ENCODE results near the gene AK8.

Gene AK8

DNA sequence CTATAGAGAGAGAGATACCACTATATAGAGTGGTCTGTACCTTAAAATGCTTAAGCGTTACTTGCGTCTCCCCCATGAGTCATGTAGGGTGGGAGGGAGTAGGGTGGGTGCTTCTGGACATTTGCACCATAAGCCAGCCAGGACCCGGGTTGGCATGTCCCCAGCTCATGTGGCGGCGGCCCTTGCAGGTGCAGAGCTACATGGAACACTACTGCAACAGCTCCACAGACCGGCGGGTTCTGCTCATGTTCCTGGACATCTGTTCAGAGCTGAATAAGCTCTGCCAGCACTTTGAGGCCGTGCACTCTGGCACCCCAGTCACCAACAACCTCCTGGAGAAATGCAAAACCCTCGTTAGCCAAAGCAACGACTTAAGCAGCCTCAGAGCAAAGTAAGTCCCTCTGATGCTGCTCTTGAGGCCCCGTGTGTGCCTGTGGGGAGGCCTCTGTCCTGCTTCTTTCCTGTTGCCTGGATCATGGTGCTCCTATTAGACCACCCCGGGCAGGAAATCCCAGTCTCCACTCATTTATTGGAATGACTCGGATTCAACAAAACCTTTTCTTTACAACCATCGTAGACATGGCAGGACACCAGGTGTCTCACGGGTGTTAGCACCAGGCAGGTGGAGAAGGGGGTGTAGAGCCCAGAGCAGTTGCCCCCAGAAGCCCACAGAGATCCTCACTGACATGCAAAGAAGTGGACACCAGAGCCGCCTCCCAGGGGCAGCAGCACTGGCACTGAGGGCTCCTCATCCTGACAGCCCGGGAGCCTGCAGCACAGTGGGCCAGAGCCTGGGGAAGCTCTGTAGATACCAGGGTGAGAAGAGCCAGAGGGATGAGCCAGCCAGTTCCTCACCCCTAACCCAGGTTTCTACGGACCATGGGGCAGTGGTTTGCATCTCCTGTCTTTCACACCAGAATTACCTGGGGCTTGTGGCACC is 9.4 kb upstream of the AK8 start:
- DNase-seq (ENCODE audit: low read depth) = no peak

DNA sequence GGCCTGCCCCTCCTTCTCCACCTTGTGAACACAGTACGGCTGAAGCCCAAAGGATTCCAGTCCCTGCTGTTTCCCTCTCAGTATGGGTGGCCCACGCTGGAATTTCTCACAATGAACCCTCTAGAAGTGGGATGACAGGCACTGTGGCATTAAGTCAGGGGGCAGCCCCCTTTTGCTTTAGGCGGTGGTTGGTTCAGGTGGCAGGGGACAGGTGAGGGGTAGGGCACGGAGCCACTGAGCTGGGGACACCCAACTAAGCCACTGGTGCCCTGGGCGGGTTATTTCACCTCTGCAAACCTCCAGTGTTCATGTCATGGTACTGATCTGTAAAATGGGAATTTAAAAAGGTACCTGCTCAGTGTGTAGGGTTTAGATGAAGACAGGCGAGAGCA is 8.2 kb upstream of the AK8 start:
- no peak for DNase-seq (ENCODE audit: low read depth)

DNA sequence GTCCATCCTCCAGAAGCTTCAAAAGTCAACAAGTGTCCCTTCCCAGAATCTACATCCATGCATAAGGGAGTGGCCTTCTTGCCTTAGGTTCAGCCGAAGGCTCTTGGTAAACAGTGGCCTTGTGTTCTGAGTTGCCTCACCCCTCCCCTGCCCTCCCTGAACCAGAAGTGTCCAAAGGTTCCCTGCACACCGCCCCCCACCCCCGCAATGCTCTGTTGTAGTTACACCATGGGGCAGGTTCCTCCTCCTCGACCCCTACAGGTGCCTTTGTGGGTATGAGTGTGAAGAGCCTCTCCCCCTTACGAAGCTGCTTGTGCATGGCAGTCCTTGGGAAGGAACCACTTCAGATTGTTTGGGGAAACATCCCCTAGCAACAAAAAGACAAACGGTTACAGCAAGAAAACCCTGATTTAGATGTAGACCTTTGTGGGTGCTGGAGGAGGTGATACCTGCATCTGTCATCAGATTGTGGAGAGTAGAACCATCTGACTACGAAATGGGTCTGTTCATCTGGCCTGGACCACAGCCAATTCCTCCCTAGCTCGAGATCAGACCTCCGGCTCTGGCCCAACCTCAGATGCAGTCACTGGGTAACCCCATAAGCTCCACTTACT is 7.7 kb upstream of the AK8 start:
- DNase-seq (ENCODE audit: low read depth) = no peak

DNA sequence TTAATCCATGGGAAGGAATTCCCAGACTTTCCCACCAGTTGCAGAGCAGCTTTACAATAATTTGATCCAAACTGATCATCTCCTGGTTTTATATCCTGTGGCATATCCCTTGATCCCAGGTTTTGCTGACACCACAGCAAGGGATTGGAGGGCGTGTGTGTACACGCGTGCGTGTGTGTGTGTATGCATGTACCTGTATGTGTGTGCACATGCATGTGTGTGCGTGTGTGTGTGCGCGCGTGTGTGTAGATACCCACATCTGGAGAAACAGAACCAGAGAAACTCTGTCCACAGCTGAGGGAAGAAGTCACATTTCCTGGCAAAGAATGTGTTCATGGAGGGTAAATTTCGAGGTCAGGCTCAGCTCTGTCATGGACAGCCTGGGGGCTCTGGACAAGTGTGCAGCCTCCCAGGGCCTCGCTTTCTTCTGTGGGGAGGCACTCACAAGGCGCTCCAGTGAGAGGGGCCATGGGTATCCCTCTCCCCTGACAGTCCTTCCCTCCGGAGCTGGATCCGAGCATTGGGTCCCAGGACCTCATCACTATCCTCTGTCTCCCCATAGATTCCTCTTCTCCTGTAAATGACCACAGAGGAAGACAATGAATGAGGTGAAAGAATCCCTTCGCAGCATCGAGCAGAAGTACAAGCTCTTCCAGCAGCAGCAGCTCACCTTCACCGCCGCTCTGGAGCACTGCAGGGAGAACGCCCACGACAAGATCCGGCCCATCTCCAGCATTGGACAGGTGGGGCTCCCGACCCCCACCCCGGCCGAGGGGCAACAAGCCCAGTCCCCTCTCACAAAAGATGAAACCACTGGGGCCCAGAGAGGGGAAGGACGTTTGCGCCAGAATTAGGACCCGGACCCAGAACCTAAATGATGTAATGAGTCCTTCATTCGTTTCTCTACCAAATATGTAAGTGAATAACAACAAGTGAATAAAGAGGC is 5.5 kb upstream of the AK8 start:
- DNase-seq (ENCODE audit: low read depth) = no peak

DNA sequence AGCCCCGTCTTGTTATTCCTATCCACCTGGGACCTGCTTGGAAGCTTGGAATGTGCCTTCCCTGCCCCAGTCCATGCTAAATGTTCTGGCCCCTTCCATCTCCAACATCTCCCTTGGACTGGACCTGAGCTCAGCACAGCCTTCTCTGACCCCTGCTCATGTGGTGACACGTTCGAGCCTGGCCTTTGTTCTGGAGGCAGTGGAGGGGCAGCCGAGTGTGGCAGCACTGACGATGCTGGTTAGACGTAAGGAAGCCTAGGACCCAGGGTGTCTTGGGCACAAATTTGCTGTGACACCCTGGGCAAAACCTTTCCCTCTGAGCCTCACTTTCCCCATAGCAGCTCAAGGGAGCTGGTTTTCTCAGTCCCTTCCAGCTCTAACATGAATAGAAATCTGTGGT is 4.5 kb upstream of the AK8 start:
- DNase-seq (ENCODE audit: low read depth) = no peak

DNA sequence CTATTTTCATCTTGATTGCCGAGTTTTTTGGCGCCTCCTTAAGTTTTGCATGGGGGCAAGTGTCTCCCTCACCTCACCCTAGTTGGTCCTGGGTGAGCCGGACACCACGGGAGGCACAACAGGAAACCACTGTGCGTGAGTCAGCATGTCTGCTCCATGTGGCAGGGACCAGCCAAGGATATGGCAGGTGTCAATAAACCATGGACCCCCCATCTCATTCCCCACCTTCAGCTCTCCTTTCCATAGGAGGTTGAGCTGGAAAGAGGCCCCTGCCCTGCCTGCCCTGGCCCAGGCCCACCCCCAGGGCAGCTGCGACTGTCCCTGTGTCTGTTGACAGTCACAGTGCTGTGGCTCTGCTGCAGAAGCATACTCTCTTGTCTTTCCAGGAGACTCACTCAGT is 3.7 kb upstream of the AK8 start:
- no peak for DNase-seq (ENCODE audit: low read depth)

DNA sequence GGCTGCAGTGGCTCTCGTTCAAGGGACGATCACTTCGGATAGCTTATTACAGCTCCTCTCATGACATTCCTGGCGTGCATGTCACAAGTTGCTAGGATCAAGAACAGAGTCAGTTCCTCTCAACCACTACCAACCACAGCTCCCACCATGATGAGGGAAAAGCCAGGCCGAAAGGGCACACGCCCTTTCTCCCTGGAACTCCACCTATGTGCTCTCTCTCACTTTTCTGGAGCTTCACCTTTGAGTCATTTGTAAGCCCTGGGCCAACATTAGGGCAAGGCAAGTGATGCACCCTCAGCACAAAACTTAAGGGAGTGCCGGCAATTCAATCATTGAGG is 2.2 kb upstream of the AK8 start:
- no peak for DNase-seq (ENCODE audit: low read depth)

DNA sequence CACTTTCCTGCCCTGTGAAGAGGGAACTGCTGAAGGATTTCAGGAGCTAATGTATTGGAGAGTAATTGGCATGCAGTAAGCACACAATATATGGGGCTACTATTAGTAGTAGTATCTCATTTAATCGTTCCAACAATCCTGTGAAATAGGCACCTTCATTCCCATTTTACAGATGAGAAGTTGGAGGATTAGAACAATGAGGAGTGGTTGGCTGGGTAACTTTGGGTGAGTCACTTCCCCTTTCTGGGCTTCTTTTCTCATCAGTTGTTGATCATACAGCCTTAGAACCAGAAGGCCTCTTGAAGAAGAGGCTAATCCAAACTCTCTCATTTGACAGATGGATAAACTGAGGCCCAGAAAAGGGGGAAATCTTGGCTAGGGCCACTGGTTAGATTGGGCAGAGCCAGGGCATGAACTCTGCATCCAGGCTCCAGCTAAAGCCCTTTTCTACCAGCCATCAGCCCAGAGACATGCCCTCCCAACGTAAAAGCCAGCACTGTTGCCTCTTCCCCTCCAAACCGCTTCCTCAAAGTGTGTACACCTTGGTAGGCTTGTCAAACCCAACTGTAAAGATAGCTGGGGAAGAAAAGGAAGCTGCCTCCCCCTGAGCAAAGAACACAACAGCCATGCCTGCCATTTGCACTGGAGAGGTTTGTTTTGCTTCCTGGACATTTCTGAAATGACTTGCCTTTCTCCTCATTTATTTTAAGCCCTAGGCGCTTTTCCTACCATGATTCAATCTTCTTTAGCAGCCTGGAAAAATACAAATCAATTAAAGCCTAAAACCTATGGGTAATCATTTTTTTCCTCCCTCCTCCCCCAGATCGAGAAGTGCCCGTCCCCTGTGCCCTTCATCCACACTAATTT is 1.6 kb upstream of the AK8 start:
- no peak for DNase-seq (ENCODE audit: low read depth)

DNA sequence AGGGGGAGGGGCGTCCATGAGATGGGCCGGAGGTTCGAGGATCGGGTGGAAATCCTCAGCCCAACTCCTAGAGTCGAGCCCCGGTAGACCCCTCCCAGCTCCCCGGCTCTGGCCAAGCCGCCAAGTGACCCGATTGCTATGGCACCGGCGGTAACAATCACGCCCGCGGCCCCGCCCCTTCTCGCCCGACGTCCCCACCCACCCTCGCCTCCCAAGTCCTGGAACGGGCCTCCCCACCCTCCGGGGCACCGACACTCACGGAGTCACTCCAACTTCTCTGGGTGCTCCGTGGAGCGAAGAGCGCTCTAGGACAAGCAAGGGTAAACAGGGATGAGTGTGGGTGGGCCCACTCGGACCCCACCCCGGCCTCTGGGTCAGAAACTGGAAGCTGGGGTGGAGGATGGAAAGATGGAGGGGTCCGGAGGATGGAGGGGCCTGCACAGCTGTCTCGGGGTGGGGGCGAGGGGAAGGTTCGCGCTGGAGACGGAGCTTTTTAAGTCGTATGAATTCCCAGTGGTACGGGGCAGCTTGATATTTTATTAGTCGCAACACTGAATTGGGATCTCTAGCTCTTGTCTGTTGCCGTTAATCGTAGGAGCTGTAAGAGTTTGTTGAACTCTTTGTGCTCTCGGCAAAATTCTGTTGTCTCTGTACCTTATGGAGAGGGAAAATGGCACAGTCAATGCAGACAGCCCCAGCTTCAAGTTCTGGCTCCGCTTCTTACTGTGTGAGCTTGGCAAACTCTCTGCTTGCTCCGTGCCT is 792 bp upstream of the AK8 start, which contains the start of gene SPACA9:
TSS of gene SPACA9 (plus strand) at position 204 of the 762 bp plus-strand sequence. CDS start 5,050 bp downstream, outside the sequence.
- DNase-seq (ENCODE audit: low read depth) = no peak

DNA sequence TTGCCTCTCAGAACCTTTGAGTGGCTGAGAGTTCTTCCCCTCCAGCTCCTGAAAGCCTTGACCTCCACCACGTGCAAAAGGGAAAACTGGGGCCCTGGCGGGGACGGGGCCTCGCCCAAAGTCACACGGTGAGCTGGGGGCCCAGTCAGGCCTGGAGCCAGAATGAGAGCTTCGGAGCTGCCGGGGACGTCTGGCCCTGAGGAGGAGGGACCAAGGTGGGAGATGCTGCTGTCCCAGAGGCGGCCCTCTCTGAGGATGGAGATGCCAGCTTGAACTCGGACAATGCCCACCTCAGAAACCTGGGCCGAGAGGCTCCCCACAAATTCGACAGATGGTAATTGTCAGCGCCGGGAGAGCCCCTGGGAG is 643 bp downstream of the AK8 start:
- no peak for DNase-seq (ENCODE audit: low read depth)

DNA sequence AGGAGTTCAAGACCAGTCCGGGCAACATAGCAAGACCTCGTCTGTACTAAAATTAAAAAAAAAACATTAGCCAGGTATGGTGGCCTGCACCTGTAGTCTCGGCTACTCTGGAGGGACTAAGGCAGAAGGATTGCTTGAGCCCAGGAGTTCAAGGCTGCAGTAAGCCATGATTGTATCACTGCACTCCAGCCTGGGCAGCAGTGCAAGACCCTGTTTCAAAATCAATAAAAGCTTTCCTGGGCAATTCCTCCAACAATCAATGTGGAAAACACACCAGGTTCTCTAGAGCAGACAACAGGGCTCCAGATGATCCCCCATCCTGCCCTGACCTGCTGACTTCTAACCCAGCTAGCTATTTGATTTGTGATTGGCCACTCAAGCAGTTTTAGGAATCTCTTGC is 1.2 kb downstream of the AK8 start:
- DNase-seq (ENCODE audit: low read depth) = no peak

DNA sequence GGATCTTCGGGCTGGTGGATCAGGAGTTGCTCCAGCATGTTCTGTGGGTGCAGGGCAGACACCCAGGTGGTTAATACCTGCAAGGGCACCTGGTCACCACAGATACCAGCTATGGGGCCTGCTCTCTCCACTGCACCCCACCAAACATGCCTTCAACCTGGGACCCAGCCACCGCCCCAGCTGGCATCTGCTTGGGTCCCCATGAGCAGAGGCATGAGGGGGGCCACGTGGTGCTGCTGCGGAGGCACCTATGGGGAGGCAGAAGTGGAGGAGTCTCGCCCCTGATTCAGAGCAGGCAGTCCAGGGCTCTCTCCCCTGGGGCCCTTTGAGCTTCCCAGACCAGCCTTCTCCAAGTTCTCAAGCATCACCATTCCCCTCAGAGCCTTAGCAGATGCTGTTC is 2.9 kb downstream of the AK8 start:
- DNase-seq (ENCODE audit: low read depth) = no peak

DNA sequence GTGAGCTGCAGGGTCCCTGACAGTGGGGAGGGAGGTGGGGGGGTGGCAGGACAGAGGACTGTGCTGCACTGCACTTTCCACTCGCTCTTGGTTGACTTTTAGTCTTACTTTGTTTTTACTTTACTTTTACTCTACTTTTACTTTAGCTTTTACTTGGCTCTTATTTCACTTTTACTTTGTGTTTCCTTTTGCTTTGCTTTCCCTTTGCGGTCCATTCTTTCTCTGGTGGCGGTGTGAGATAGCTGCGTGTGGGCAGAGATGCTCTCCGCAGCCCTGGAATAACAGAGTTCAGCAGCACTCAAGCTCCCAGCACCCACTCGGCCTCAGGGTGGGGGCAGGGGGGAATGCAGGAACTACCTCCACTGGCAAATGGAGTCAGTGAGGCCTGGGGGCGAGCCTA is 4.7 kb downstream of the AK8 start:
- no peak for DNase-seq (ENCODE audit: low read depth)

DNA sequence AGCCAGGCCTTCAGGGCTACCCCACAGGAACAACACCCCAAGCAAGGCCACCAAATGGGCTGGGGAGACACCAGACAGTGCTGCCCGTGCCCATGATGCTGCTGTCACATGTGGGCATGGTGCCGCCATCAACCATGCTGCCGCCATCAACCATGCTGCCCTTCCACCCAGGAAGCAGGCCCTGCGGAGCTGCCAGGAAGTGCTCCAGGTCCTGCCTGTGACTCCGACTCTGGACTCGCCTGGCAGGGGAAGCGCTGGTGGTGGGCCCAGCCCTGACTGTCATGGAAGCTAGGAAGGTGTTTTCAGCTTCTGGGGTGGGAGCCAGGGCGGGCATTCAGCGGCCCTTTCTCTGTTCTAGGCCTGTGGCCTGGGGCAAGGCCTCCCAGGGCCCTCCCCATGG is 8.8 kb downstream of the AK8 start:
- DNase-seq (ENCODE audit: low read depth) = no peak

DNA sequence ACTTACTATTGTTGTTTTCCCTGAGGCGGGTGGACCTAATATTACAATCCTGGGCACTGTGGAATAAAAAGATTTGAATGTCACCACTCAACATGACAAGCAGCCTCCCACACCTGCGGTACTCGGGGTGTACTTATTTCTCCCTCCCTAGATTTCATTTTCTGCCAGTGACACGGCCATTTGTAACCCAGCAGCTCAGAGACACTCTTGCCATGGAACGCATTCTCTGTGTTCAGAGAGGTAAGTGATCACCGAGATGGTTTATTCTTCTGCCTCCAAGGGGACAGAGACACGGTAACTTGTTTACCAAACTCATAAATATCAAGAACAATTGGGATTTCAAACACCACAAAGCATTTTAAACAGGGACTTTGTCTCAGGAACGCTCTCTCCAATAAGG is 11.2 kb downstream of the AK8 start:
- no peak for DNase-seq (ENCODE audit: low read depth)

DNA sequence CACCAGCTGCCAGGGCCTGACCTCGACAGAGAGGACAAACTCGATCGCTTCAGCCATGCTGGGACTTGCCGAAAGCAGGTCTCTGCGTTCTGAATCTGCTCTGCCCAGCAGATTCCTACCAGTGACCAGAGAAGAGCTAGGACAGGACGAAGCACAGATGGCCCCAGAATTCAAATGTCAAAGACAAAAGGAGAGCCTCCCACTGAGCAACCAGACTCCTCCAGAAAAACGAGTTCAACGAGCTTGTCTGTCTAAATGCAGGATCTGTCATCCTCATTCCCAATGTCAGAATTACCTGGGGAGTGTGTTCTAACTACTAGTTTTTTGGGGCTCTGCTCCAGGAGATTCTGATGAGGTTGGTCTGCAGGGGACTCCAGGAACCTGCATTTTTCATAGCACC is 13.4 kb downstream of the AK8 start:
- no peak for DNase-seq (ENCODE audit: low read depth)

DNA sequence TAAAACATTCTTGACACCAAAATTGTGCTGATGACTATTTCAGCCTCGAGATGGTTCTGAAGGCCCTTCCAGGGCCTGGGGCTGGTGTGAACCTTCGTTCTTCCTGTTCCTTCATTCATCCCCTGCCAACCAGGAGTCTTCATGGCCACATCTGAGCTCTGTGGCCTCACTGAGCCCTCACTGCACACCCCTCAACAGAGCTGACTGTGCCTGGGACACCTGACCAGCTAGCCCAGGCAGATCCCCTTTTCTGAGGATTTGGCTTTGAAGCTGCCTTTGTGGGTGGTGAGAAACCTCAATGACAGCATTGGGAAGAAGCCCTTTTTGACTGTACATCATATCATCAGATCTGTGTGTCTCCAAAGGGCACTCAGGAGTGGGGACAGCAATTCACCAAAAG is 13.8 kb downstream of the AK8 start:
- no peak for DNase-seq (ENCODE audit: low read depth)

DNA sequence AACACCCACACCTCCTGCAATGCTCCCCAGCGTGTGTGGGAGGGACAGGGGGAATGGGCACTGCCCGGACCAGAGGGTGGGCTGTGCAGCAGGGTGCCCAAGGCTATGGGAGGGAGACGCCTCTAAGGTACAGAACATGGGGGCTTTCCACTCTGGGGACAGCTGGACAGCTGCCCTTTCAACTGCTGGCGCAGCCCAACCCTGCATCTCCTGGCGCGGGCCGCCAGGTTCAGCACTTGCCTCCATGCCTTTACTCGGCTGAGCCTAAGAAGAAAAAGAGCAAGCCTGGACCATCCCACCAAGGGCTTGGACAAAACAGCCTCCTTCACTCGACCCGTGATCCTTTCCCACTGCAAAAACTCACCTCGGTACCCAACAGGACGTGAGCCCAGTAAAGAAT is 15.0 kb downstream of the AK8 start:
- DNase-seq (ENCODE audit: low read depth) = no peak

DNA sequence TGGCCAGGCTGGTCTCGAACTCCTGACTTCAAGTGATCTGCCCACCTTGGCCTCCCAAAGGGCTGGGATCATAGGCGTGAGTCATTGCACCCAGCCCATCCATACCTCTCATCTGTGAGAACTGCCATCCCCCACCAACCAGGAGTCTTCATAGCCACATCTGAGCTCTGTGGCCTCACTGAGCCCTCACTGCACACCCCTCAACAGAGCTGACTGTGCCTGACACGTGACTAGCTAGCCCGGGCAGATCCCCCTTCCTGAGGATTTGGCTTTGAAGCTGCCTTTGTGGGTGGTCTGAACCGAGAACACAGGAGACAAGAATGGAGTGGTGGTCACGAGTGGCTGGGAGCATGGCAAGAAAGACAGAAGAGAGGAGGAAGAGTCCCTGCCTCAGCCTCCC is 15.6 kb downstream of the AK8 start:
- no peak for DNase-seq (ENCODE audit: low read depth)

DNA sequence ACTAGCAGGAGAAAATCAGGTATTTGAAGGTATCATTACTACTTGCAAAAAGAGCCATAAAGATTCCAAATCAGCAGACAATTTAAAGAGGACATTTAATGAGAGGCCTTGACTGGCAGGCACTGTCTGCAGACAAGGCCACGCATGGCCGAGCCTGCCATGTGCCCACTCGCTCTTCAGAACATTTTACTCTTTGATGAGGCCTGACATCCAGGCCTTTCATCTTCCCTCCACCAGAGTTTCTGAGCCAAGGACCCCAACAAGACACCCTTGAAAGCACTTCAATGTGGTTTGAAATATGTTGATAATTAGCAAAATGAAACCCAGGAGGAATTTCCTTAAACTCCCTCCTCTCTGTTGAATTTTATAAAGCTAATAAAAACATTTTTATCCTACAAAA is 16.4 kb downstream of the AK8 start:
- DNase-seq (ENCODE audit: low read depth) = no peak

DNA sequence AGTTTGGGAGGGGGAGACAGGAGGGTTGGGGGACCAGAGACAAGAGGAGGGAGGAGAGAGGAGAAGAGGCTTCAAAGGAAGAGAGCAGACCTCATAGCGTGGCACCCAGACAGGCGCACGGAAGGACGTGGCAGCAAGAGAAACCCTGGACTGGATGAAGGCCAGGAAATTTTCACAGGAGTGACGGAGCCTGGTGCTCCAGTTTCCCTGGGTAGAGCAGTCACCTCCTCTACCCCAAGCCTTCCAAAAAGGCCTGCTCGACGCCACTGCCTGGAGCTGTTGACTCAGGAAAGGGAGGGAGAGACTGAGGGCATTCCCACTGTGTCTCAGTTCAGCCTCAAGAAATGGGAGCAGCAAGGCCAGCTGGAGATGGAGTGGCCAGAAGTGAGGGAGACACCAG is 19.3 kb downstream of the AK8 start:
- DNase-seq (ENCODE audit: low read depth) = no peak

All from activated T-cell treated with anti-CD3 and anti-CD28 coated beads for 24 hours (primary cell).